Kasumi-1 (cell line): ENCODE data around the gene SPOCK1.
"Not testable (repeated sequence)": the region's sequence is repeated elsewhere in the genome, so short reads cannot be mapped to it uniquely, and the experiment has no call there.

Experiments
- DNase-seq, 2 experiments: peaks; one replicate each; lab custom pipeline; 2025; lab: John Stamatoyannopoulos, UW

SPOCK1 gene

DNA sequence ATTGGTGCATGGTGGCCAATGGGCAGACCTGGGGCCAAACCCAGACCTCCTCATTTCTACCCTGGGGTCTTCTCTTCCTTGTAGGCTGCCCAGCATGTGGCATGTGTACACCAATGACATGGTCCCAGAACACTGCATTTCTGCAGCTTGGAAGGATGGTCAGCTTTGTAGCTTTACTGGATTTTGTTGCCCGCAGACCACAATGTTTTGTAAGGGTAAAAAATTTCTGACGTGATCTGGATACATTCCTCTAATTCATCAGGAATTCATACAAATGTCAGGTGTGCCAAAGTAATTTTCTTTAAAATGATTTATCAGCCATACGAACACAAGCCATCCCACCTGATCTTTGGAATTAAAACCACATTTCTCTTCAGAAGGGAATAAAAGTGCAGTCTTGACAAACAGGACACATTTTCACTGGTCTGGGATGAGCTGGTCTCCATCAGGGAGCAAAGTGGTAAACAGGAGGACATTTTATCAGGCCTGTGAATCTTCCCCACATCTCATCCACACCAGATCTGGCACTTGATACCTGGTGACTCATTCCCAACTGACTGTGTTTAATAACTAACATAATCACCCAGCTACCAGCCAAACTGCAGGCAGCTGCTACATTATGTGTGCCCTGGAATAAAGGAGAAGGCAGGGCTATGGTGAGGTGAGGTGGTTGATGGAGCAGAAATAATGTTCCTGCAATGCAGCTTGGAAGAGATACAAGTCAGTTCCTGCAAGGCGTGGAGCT, 103.9 kb downstream of the SPOCK1 start:
- DNase-seq: no peak

DNA sequence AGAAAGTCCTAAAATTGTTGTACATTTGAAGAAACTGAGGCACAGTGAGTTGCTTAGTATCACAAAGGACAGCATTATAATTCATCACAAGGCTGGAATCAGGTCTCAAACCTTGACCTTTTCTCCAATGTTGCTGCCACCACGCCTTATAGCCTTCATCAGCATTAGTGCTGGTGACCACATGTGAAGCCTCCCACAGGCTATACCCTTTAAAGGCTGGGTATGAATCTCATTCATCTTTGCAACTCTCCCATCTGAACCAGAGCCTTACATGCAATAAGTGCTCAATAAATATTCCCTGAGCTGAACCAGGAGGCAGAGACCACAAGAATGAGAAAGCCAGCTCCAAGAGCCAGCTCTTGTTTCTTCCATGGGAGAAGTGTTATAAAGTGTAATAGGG, 104.7 kb downstream of the SPOCK1 start:
- no peak for DNase-seq

DNA sequence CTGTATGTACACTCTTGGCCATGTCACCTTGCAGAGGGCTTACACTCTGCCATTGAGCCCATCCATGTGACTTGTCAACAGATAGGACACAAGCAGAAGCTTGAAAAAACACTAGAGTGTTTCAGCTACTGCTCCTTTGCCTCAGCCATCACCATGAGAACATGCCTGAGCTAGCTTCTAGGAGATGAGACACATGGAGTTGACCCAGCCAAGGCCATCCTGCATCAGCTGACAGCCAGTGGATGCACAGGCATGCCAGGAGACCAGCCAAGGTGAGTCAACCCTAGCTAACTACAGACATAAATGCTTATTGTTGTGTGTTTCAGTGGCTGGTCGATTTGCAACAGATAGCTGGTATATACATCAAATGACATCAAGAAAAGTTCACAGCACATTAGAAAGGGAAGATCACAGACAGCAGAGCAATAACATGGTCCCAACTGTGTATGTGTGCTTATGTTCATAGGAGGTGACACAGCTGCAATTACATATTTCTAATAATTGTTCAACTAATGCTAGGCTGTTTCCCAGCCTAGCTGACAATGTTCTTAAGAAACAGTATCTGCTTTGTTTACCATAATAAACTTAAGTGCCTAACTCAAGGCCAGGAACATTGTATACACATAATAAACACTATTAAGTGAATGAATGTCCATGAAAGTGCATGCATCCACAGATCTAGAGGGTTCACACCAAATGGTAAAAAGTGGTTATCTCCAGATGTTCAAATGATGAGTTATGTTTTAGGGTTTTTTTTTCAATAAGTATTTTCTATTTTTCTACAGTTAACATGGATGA, 105.7 kb downstream of the SPOCK1 start:
- no peak for DNase-seq

DNA sequence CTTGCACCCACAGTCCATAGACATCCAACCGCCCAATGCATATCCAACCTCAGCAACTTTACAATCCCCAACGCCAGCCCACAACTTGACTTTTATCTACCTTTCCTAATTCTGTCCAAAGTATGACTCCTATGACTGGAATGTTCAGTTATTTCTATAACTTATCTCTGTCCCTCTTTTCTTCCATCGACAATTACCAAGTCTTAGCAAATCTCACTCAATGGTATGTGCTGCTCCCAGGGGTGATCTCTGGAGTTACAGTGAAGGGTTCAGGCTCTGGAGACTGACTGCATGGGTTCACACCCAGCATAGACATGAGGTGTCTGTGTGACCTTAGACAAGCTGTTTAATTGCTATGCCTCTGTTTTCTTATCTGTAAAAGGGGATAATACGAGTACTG, 106.9 kb downstream of the SPOCK1 start:
- DNase-seq: no peak

DNA sequence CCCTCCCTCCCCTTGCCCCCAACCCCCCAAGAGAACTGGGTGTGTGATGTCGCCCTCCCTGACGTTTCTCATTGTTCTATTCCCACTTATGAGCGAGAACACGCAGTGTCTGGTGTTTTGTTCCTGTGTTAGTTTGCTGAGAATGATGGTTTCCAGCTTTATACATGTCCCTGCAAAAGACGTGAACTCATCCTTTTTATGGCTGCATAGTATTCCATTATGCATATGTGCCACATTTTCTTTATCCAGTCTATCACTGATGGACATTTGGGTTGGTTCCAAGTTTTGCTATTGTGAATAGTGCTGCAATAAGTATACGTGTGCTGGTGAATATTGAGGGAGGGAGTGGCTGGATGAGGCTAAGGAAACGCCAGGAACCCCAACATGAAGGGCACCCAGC, 108.1 kb downstream of the SPOCK1 start:
- DNase-seq: not testable (repeated sequence)

DNA sequence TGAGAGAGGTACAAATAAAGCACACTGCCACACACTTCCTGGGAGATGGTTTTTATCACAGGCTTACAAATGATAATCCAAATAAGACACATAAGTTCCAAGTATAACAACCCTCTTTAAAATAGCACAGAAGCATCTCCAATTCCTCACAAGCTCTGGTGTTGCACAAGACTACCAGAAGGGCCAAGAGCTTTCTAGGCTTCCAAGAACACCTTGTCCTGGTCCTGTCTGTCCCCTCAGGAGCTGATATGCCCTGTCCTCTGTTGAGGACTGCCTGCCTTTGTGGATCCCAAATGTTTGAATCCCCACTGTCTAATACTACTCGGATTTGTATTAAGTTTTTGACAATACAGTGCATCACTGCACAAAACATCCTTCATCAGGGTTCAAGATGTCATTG, 110.1 kb downstream of the SPOCK1 start:
- DNase-seq: no peak

DNA sequence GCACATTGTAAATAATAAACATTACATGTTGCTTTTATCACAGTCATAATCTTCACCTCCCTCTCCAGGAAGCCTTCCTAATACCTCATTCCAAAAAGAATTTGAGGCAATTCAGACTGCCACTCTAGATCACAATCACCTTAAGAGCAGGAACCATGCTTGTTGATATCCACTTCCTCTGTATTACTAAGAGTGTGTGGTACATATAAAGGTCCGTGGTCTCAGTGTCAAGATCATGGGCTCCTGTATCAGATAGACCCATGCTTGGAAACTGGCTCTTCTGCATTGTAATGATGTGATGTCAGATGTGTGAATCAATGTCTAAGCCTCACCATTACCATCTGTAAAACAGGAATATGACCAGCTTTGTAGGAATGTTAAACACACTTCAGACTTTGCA, 114.1 kb downstream of the SPOCK1 start:
- no peak for DNase-seq

DNA sequence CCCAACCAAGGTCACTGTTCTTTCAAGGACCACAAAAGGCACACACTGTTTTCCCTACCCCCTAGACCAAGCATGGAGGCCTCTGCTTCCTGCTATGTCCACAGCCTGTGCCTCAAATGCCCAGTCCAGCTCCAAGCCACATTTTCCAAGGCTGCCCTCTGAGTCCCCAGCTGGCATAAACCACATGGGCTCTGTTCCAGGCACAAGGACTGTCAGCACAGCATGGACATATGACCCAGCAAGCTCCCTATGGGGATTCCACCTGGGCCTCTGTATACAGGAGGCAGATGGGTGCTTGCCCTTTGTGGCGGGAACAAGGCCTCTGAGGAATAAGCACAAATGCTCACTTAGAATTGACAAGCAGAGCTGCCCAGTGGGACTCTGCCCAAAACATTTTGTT, 115.2 kb downstream of the SPOCK1 start:
- no peak for DNase-seq

DNA sequence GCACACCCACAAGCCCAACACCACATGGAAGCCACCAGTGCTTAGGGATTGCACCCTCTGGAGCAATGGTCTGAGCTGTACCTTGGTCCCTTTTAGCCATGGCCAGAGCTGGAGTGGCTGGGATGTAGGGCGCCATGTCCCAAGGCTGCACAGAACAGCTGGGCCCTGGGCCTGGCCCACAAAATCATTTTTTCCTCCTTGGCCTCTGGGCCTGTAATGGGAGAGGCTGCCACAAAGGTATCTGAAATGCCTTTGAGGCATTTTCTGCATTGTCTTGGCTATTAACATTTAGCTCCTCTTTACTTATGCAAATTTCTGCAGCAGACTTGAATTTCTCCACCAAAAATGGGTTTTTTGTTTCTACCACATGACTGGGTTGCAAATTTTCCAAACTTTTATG, 117.6 kb downstream of the SPOCK1 start:
- DNase-seq: no peak

DNA sequence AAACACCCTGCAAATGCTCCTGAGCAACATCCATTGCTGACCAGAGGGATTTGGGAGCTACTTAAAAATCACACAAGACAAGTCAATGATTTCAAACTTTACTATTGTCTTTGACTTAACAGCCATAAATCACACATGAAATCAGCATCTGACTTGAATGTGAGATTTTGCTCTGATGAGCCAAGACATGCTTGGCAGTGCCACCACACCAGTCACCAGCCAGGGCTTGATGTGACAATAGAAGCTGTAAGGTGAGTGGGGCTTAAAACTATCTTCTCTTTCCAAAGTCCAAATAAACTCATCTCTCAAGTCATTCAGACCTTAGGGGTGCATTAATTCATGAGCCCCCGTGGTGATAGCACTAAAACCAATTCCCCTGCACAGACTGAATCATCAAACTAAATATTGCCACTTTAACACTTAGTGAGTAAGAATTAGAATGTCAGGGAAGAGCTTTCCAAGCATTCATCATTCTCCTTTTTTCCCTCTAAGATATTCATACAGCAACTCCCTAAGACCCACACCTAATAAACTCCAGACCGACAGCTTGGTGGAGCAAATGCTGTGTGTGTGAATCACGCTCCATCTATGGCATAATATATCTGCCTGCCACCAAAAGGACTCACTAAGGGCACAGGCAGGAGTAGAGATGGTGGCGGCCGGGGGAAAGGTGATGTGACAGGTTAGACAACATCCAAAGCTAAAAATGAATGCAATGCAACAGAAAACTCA, 119.4 kb downstream of the SPOCK1 start:
- no peak for DNase-seq

DNA sequence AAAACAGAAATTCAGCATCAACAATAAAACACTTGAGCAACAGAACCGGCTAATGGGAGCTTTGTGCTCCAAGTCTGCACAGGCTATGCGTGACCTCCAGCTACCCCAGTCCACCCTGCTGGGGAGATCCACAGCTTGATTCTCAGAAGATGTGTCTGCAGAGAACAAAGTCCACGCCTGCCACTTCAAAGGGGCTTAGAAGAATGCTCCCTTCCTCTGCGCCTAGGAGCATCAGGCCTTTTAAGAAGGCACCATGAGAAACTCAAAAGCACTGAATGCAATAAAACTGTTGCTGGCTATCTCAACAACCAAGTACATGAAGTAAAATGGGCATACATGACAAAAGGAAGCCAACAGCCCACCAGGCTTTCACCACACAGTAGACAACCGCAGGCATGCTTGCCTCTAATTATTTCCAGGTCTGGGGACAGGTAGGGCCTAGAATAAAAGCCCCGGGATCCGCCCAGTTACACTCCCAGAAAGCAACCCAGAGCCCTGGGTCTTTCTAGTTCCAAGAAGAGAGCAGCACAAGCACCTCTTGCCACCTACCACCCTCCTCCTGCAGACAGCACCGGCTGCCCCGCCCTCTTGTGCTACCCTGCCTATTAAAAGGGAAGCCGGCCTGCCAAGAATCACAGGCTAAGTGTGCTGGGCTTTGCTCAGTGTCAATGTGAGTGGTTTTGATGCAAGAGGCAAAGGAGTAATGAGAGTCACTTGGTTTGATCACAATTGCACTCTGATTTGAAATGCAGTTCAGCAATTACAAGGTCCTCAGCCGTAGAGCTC, 123.2 kb downstream of the SPOCK1 start:
- DNase-seq: no peak

DNA sequence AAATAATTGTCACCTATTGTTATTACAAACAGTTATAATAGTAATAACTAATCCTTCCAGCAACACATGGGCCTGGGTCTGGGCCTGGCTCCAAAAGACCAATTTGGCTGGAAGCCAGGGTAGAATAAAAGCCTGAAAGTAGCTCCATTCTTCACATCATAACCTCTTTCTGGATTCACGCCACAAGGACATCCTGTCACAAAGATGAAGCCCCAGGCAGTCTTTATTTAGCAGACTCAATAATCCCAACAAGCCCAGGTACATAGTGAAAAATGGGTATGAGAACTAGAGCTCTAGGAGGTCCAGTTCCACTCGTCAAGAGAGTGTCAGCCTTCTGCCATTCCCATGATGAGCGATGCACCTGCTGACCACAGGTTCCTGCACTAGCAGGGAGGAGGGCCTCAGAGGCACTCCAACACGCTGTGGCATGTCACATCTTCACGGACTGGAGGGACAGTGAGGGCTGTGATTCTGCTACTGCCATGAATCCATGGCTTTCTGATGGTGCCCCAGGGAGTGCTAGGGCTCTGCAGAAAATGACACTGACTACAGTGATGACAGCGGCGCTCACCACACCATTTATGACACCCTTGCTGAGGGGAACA, 124.9 kb downstream of the SPOCK1 start:
- no peak for DNase-seq

DNA sequence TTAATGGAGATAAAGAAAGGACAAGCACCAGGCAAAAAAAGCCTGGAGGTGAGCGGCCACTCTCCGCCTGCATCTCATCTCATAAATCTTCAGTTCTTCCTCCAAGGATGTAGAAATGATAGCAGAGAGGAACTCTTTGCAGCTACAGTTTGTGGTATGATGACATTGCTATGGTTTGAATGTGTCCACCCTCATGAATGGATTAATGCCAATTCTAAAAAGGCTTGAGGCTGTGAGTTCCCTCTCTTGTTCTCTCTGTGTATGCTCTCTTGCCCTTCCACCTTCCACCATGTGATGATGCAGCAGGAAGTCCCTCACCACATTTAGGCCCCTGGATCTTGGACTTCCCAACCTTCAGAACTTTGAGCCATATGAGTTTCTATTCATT, 126.4 kb downstream of the SPOCK1 start:
- no peak for DNase-seq

DNA sequence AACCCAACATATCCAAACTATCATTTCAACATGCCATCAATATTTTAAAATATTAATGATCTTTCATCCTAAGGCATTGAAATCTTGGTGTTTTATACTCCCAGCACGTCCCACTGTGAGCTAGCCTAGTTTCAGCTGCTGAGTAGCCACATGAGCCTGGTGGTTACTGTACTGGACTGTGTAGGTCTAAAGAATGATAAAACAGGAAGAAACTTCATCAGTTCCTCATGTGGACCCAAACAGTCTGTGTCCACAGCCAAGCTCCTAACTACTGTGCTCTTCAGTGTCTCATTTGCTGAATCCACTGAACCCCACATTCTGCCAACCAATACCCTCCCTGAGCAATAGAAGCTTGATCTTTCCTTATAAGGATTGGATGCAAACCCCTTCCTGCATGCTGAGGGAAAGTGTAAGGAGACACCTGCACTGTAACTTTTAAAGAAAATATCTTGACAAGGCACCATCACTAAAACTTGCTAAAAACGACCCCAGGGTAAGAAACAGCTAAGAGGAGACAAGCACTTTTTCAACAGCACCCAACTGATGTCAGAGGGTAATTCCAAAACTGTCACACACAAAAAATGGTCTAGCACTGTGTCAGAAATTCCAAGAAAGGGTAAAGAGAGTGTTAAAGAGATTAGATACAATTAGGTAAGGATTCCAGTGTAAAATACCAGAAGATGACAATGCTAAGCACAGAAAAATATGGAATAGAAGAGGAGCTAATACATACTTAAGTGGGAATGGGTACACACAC, 126.9 kb downstream of the SPOCK1 start:
- DNase-seq: no peak

DNA sequence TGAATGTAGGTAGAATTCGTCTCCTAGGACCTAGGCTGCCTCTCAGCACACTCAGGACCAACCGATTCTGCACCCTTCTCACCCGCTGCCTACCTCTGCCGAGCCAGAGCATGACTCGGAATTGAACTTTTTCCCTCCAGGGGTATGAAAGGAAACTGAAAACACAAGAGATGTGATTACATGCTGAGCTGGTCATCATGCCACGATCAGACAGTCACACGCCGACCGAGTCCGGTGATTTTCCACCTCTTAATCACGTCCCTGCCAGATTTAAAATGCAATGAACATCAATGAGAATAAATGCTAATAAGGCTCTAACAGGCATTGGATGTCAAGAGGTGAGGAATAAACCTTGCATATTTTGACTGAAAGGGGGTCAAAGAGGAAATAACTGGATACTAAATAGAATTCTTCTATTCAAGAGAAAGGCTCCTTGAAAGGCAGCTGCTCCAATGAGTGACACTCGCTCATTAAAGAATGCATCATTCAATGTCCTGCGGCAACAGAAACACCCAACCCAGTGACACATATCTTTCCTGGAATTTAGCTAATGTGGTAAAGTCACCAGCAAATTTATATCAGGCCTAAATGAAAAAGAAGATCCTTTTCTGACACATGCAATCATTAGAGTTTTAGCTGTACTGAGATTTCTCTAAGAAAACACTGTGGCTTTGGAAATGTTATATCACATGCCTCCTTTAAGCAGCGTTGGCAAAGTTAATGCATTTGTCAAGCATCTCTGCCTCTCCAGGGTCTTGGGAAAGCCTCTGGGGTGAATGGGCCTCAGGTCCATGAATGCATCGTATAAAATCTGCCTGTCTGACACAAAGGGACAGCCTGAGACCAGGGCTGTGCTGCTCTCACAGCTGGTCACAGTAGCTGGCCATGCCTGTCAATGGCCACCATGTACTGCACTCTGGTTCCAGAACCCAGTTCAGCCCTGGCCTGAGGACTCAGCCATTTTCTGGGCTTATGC, 128.7 kb downstream of the SPOCK1 start:
- DNase-seq: no peak

DNA sequence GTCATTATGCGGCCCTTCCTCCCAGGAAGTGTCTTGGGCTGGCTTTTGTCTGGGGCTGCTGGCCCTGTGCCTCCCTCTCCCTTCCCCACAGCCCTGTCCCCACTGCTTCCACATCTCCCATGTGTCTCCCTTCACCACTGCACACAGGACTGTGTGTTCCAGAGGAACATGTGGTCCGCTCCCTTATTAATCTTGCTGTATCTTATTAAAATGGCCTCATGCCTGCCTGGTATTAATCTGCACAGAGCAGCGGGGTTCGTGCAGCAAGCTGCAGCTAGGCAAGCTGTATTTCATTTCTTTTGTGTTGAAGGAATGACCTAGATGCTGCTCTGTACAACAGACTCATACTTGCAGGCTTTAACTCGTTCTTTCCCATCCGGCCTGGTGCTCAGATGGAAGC, 130.5 kb downstream of the SPOCK1 start:
- DNase-seq: no peak

DNA sequence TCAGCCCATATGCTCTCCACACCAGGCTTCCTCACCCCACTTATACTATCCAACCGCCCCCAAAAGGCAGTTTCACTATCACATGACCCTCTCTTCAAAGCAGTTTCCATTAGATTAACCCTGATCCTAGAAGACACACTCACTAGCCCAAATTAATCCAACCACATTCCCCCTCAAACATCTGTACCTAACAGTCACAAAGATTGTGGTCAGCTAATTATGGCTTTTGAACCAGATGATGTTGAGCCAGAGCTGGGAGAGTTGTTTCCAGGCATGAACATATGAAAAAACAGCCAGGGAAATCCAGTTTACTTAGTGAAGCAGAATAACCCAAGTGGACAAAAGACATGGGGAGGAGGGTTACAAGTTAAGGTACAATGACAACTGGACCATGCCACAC, 131.2 kb downstream of the SPOCK1 start:
- no peak for DNase-seq

DNA sequence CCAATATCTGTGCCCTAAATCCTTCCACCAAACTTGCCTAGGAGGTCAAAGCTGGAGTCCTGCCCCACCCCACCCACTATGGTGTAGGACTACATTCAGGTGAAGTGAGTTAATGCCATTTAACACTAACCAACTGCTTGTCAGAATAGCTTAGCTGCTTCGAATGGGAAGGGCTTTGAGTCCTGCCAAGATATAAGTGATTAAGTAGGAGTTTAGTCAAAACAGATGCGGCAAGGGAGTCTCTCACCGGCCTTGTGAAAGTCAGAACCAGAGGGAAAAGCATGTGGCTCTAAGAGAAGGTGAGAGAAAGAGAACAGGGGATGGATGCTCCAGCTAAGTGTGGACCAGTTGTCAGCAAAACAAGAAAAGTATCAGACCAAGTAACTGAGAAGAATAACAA, 132.6 kb downstream of the SPOCK1 start:
- no peak for DNase-seq

DNA sequence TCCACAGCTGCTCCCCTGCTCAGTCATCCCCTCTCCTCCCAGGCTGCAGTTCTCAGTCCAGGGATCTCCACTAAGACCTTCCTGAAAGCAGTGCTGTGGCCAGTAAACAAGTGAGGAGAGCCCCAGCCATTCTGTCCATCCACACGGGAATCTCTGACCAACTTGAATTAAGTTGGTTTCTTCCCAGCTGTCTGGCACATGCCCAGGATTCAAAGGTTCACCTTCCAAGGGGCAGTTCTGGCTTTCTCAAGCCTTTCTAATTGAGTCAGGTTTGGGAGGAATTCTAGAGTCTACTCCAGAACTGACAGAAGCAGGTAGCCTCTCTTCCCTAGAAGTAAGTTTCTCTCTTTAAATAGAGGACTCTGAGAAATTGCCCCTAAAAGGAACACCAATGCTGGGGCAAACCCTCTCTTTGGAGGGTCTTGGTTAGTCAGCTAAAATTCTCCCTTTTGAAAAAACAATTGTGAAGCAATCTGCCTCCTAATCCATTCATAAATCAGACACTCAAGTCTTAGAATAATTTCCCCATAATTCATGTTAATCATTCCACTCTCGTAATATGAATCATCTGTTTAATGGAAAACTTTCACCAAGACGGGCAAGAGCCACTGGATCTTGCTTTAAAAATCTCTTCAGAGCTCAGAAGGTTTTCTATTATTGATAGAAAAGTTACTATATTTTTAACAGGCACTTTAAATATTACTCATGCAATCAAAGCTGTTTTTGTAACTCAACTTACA, 133.8 kb downstream of the SPOCK1 start:
- no peak for DNase-seq
